Amygdala (tissue), 56 donors: ENCODE data around the gene CEACAM18.
"Not testable (repeated sequence)": the region's sequence is repeated elsewhere in the genome, so short reads cannot be mapped to it uniquely, and the experiment has no call there.

Source experiments
- DNase-seq, 56 donors: peaks; one replicate each; lab custom pipeline; 2025; lab: John Stamatoyannopoulos, UW

The CEACAM18 gene

GRCh38 chr19:51488491-51488890 is 10.2 kb downstream of the CEACAM18 start:
- no peak for DNase-seq

- DNase-seq, result no peak
Observed at GRCh38 chr19:51489113-51489512, 10.8 kb downstream of the CEACAM18 start.

- no peak for DNase-seq
Observed at GRCh38 chr19:51490676-51491075, 12.3 kb downstream of the CEACAM18 start.

- DNase-seq, result no peak
Observed at GRCh38 chr19:51491586-51491985, 13.2 kb downstream of the CEACAM18 start.

- DNase-seq, result peak in 1 of 56 donors; percentile 2
Observed at GRCh38 chr19:51493776-51494175, 15.4 kb downstream of the CEACAM18 start.

GRCh38 chr19:51497666-51498065 is 19.3 kb downstream of the CEACAM18 start:
- DNase-seq, result no peak

GRCh38 chr19:51500931-51501330 is 22.6 kb downstream of the CEACAM18 start:
- DNase-seq, result not testable (repeated sequence)

GRCh38 chr19:51501594-51502263 is 23.4 kb downstream of the CEACAM18 start, which contains the start of gene SIGLEC12:
SIGLEC12 (minus strand) TSS chr19:51501800; CDS start chr19:51501733, 67 bp downstream.
- peak in 21 of 56 donors; percentile 0 to 41 (median 8) for DNase-seq

GRCh38 chr19:51503286-51503817 is 25.0 kb downstream of the CEACAM18 start:
- no peak for DNase-seq

GRCh38 chr19:51503896-51504295 is 25.6 kb downstream of the CEACAM18 start:
- DNase-seq, result no peak

GRCh38 chr19:51505904-51506303 is 27.6 kb downstream of the CEACAM18 start:
- DNase-seq, result no peak

GRCh38 chr19:51507192-51507591 is 28.9 kb downstream of the CEACAM18 start:
- DNase-seq, result no peak

GRCh38 chr19:51507640-51508058 is 29.3 kb downstream of the CEACAM18 start:
- no peak for DNase-seq

- DNase-seq, result no peak
Observed at GRCh38 chr19:51508059-51508733, 29.9 kb downstream of the CEACAM18 start.

- DNase-seq, result no peak
Observed at GRCh38 chr19:51509823-51510660, 31.7 kb downstream of the CEACAM18 start.

GRCh38 chr19:51511353-51511752 is 33.0 kb downstream of the CEACAM18 start:
- DNase-seq, result no peak

- DNase-seq, result no peak
Observed at GRCh38 chr19:51513968-51514367, 35.6 kb downstream of the CEACAM18 start.

GRCh38 chr19:51514866-51515481 is 36.6 kb downstream of the CEACAM18 start:
- DNase-seq, result peak in 2 of 56 donors; percentile 1 to 30

- DNase-seq, result no peak
Observed at GRCh38 chr19:51520728-51521127, 42.4 kb downstream of the CEACAM18 start.

GRCh38 chr19:51521357-51521756 is 43.0 kb downstream of the CEACAM18 start:
- DNase-seq, result no peak
